Lower leg skin (tissue), 3 donors: ENCODE measurements around the gene DENND6B.

Experiments used
- POLR2A ChIP-seq, 2 donors: fragments of 450-650 bp; IDR thresholded peaks; one replicate each; pipeline ENCODE4 v1.6.1; 2016 to 2017; ENCODE audit warnings: antibody characterized with exemption in 2 of 2, mild to moderate bottlenecking in 1 of 2, moderate library complexity in 1 of 2
- TF ChIP-seq, protein P1 (sequence below), 3 donors: fragments of 450-650 bp; IDR thresholded peaks; one replicate each; pipeline ENCODE4 v1.5.1; 2016; ENCODE audit warnings: antibody characterized with exemption in 3 of 3, mild to moderate bottlenecking in 3 of 3, moderate library complexity in 2 of 3

DNA sequence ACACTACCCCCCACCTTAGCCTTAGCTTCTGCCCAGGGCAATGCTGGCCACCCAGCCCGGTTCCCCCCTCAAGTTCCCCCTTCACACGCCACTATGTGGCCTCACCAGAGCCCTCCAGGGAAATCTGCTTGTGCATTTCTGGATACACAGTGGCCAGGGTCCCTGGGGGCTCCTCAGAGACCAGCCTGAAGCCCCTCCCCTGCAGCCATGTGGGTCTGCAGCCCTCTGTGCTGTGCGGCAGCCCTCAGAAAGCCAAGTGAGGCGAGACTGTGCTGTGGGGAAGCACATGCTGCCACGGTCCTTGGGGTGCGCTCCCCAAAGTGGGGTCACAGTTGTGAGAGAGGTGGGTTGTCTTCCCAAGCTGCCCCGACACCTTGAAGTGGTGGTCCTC, 17.2 kb downstream of the DENND6B start:
- TF ChIP-seq, protein P1, sequence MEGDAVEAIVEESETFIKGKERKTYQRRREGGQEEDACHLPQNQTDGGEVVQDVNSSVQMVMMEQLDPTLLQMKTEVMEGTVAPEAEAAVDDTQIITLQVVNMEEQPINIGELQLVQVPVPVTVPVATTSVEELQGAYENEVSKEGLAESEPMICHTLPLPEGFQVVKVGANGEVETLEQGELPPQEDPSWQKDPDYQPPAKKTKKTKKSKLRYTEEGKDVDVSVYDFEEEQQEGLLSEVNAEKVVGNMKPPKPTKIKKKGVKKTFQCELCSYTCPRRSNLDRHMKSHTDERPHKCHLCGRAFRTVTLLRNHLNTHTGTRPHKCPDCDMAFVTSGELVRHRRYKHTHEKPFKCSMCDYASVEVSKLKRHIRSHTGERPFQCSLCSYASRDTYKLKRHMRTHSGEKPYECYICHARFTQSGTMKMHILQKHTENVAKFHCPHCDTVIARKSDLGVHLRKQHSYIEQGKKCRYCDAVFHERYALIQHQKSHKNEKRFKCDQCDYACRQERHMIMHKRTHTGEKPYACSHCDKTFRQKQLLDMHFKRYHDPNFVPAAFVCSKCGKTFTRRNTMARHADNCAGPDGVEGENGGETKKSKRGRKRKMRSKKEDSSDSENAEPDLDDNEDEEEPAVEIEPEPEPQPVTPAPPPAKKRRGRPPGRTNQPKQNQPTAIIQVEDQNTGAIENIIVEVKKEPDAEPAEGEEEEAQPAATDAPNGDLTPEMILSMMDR (IDR thresholded peaks at IDR 0.05): no peak
- no peak for TF ChIP-seq POLR2A (IDR thresholded peaks at IDR 0.05)
